ENCODE results near the gene FAM20C. TPM values are rescaled to one million over a fixed set of nuclear protein-coding genes. Genes with fewer than 3 reads are reported as not detected.
A peak's percentile ranks its signal among the peaks of the same experiment; 100 is the strongest.

Gene FAM20C
- total RNA-seq, 1 donor from 2014 or later, result 58.8 TPM

DNA sequence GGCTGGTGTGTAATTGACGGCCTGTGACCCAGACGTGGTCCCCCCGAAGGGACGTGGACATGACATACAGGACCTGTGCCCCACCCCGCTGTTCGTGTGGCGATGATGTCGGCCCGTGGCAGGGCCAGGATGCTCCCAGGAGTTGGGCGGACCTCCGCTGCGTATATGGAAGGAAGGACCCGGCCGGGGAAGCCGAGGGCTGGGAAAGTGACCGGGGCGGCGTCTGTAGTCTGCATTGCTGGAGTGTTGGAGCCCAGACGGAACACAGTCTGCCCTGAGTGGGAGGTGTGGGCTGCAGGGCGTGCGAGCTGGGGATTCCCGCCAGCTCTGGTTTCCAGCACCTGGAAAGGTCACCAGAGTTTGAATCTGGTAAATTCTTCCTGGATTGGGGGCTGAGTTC, 52.6 kb downstream of the FAM20C start:
- TF ChIP-seq, protein P1, sequence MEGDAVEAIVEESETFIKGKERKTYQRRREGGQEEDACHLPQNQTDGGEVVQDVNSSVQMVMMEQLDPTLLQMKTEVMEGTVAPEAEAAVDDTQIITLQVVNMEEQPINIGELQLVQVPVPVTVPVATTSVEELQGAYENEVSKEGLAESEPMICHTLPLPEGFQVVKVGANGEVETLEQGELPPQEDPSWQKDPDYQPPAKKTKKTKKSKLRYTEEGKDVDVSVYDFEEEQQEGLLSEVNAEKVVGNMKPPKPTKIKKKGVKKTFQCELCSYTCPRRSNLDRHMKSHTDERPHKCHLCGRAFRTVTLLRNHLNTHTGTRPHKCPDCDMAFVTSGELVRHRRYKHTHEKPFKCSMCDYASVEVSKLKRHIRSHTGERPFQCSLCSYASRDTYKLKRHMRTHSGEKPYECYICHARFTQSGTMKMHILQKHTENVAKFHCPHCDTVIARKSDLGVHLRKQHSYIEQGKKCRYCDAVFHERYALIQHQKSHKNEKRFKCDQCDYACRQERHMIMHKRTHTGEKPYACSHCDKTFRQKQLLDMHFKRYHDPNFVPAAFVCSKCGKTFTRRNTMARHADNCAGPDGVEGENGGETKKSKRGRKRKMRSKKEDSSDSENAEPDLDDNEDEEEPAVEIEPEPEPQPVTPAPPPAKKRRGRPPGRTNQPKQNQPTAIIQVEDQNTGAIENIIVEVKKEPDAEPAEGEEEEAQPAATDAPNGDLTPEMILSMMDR (IDR thresholded peaks at IDR 0.05), result no peak
- Histone ChIP-seq H3K27me3 (no peaks in the 10 kb centered on the region), H3K36me3 (peaks cover 30% of the 10 kb centered on the region), H3K27ac (no peak overlapping the region), H3K9me3 (no peaks in the 10 kb centered on the region), H3K4me3 (no peak overlapping the region), H3K4me1 (no peaks in the 10 kb centered on the region)
- intact Hi-C loops (cut with DNase I), result no loop called here
- ATAC-seq, result no peak
- DNase-seq, result no peak

DNA sequence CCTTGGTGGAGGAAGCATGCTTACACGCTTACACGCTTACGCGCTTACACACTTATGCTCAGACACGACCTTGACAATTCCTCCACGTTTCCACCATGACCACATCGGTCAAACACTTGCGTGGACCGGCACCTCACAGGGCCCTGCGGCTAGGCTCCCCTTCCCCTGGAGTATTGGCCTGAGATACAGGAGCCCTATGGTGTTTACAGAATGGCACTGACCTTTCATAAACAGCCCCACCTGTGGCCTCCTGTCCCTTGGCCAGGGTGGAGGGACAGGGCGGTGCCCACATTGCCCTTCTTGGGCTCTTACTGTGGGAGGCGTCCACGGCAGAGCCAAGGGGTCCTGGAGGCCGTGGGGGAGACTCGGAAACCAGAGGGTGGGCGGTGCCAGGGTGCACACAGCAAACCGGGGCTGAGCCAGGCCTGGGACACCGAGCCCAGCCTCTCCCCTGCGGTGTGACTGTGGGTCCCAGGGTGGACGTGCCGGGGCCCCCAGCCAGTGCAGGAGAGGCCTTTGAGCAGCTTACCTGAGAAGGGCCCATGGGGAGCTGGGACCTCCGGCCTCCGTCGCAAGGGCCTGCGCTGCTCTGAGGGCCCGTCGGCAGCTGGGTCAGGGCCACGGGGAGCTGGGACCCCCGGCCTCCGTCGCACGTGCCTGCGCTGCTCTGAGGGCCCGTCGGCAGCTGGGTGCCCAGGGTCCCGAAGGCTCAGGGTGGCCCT, 53.4 kb downstream of the FAM20C start:
- no peaks in the 10 kb centered on the region for H3K27me3 ChIP-seq
- TF ChIP-seq, protein P1 (IDR thresholded peaks at IDR 0.05), result no peak
- no peaks in the 10 kb centered on the region for H3K4me1 ChIP-seq
- H3K4me3 ChIP-seq, result no peak overlapping the region
- DNase-seq (no peak), ATAC-seq (peak; percentile 6)
- intact Hi-C loops (cut with DNase I), result no loop called here
- no peak overlapping the region for H3K27ac ChIP-seq
- H3K36me3 ChIP-seq, result peaks cover 38% of the 10 kb centered on the region
- H3K9me3 ChIP-seq, result no peaks in the 10 kb centered on the region

DNA sequence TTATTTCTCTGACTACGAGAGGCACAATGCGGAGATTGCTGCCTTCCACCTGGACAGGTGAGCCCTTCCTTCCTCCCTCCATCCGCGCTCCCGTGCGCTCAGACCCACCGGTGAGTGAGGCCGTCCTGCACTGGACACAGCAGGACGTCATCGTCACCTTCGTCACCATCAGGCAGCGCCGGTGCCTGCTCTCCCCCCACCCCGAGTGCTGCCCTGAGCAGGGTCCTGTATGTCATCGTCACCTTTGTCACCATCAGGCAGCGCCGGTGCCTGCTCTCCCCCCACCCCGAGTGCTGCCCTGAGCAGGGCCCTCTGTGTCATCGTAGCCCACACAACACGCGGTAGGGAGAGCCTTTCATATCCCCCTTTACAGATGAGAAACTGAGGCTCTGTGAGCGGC, 54.1 kb downstream of the FAM20C start:
- intact Hi-C loops (cut with DNase I), result no loop called here
- TF ChIP-seq, protein P1 (IDR thresholded peaks at IDR 0.05), result no peak
- H3K36me3 ChIP-seq, result peaks cover 45% of the 10 kb centered on the region
- no peak overlapping the region for H3K4me3 ChIP-seq
- no peak overlapping the region for H3K27ac ChIP-seq
- ATAC-seq (no peak), DNase-seq (no peak)
- no peaks in the 10 kb centered on the region for H3K4me1 ChIP-seq
- no peaks in the 10 kb centered on the region for H3K9me3 ChIP-seq
- no peaks in the 10 kb centered on the region for H3K27me3 ChIP-seq

DNA sequence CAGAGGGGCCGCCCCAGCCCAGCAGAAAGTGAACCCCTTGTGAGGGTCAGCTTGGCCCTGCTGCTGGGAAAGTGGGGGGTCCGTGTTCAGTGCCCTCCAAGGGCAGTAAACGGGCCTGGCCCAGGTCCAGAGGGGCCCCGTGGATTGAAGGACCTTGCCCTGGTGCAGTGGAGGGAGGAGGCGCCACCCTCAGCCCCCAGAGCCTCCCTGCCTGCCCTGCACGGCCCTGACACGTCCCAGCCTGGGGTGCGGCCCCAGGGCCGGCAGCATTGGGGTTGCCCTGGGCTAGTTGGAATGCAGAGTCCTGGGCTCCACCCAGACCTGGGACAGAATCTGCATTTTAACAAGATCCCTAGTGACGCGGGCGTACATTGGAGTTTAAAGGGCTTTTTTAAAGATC, 54.8 kb downstream of the FAM20C start:
- Histone ChIP-seq H3K4me3 (no peak overlapping the region), H3K27me3 (no peaks in the 10 kb centered on the region), H3K27ac (no peak overlapping the region), H3K9me3 (no peaks in the 10 kb centered on the region), H3K4me1 (no peaks in the 10 kb centered on the region), H3K36me3 (peaks cover 50% of the 10 kb centered on the region)
- no peak for ATAC-seq
- intact Hi-C loops (cut with DNase I), result no loop called here
- TF ChIP-seq, protein P1 (IDR thresholded peaks at IDR 0.05), result no peak
- no peak for DNase-seq

DNA sequence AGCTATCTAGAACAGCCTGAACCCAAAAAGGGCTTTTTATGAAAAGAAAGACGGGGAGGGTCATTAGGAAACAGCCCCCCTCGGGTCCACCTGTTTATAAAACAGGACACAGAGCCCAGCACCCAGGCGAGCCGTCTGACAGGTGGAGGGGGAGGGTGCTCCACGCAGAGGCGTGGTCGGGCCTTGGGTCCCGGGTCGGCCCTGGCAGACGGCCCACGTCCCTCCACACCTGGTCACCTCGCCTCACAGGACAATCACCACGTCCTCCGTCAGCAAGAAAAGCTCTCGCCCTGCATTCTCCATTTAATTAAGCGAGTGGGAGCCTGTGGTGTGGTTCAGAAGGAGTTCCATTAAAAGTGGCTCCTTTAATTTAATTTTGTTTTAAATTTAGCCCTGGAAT, 55.3 kb downstream of the FAM20C start:
- intact Hi-C loops (cut with DNase I), result no loop called here
- H3K9me3 ChIP-seq, result no peaks in the 10 kb centered on the region
- H3K27me3 ChIP-seq, result no peaks in the 10 kb centered on the region
- H3K4me1 ChIP-seq, result no peaks in the 10 kb centered on the region
- H3K27ac ChIP-seq, result no peak overlapping the region
- no peak for ATAC-seq
- no peak for DNase-seq
- H3K36me3 ChIP-seq, result peaks cover 53% of the 10 kb centered on the region
- H3K4me3 ChIP-seq, result no peak overlapping the region
- TF ChIP-seq, protein P1 (IDR thresholded peaks at IDR 0.05), result no peak
